A549 (cell line): ENCODE results near the gene SLC24A3. TPM values are rescaled to one million over a fixed set of nuclear protein-coding genes. Genes with fewer than 3 reads are reported as not detected.
A peak's percentile ranks its signal among the peaks of the same experiment; 100 is the strongest.

Experiments
- ATAC-seq, 2 experiments: fragments of 200-7000 bp in 1 of 2; fragments of >200 bp in 1 of 2; cut with Nextera tagmentation in 1 of 2; cut with Tn5 transposase in 1 of 2; 3 replicates each; pipeline versions ENCODE4 v1.8.0 to v1.9.1; 2018 to 2020; ENCODE audit warnings: mild to moderate bottlenecking in 1 of 2, moderate library complexity in 1 of 2
- CTCF ChIA-PET: fragments of 300-600 bp; sonication (Branson Sonifier 250); formaldehyde crosslinking; extraction: SDS; loops from one replicate; lab custom pipeline; 2021; ENCODE audit warnings: antibody characterized with exemption, inconsistent platforms; lab: Yijun Ruan, JAX
- POLR2A ChIA-PET: fragments of 350-600 bp; formaldehyde crosslinking; extraction: SDS; loops from one replicate; lab custom pipeline; 2021; ENCODE audit warnings: antibody characterized with exemption, inconsistent platforms; lab: Yijun Ruan, JAX
- DNase-seq, 2 experiments: peaks; one replicate each; pipeline versions ENCODE4 v3.0.0 to v3.0.0-alpha.2; 2011 to 2016; ENCODE audit warnings: low read depth in 1 of 2, low spot score in 1 of 2
- FAIRE-seq: peaks from 2 replicates; lab custom pipeline; 2011; peaks lifted over from hg19 to GRCh38; lab: Jason Lieb, UNC
- H3K27ac ChIP-seq, 2 experiments: fragments of >200 bp; sonication (Bioruptor Twin); formaldehyde crosslinking; 3 replicates each; pipeline ENCODE4 v1.5.1; 2016 to 2017
- H3K4me1 ChIP-seq: fragments of >200 bp; sonication (Bioruptor Twin); formaldehyde crosslinking; 3 replicates; pipeline ENCODE4 v1.6.1; 2016
- H3K4me2 ChIP-seq: fragments of >200 bp; sonication (Bioruptor Twin); formaldehyde crosslinking; 3 replicates; pipeline ENCODE4 v1.6.1; 2016
- H3K4me3 ChIP-seq: fragments of >200 bp; sonication (Bioruptor Twin); formaldehyde crosslinking; 3 replicates; pipeline ENCODE4 v1.5.1; 2016
- H3K9me3 ChIP-seq: fragments of >200 bp; sonication (Bioruptor Twin); formaldehyde crosslinking; 3 replicates; pipeline ENCODE4 v1.6.1; 2016
- CTCF ChIP-seq: fragments of >200 bp; sonication (Bioruptor Twin); formaldehyde crosslinking; IDR thresholded peaks from 3 replicates; pipeline ENCODE4 v1.5.1; 2016
- EHF ChIP-seq: fragments of 250-450 bp; sonication (Bioruptor Pico); IDR thresholded peaks from 2 replicates; pipeline ENCODE4 v1.5.0; 2020; ENCODE audit warnings: mild to moderate bottlenecking
- EP300 ChIP-seq, 2 experiments: fragments of >200 bp; sonication (Bioruptor Twin); formaldehyde crosslinking; IDR thresholded peaks; 2 replicates in 1 of 2; 3 replicates in 1 of 2; pipeline ENCODE4 v1.6.1; 2016 to 2017
- FOXS1 ChIP-seq: fragments of 250-450 bp; sonication (Bioruptor Pico); IDR thresholded peaks from 2 replicates; pipeline ENCODE4 v1.5.0; 2020; ENCODE audit warnings: mild to moderate bottlenecking, moderate library complexity
- GATA3 ChIP-seq: IDR thresholded peaks from 2 replicates; pipeline ENCODE4 v1.6.1; 2012; ENCODE audit warnings: borderline replicate concordance
- HDAC2 ChIP-seq: fragments of 200-600 bp; sonication (generic); IDR thresholded peaks from 2 replicates; pipeline ENCODE4 v1.6.1; 2016
- HOXA7 ChIP-seq: fragments of 250-450 bp; sonication (Bioruptor Pico); IDR thresholded peaks from 2 replicates; pipeline ENCODE4 v1.5.0; 2020; ENCODE audit warnings: mild to moderate bottlenecking, moderate library complexity
- JUNB ChIP-seq: fragments of >200 bp; sonication (Bioruptor Twin); formaldehyde crosslinking; IDR thresholded peaks from 2 replicates; pipeline ENCODE4 v1.6.1; 2016
- MAFK ChIP-seq: fragments of 450-650 bp; IDR thresholded peaks from 2 replicates; pipeline ENCODE4 v1.6.1; 2014; ENCODE audit not compliant: partially characterized antibody
- MAX ChIP-seq: IDR thresholded peaks from 2 replicates; pipeline ENCODE4 v1.6.1; 2012
- NFE2L2 ChIP-seq: fragments of 150-350 bp; conservative IDR thresholded peaks from 2 replicates; pipeline ENCODE4 v1.6.1; 2014; ENCODE audit warnings: low read length
- NPAS2 ChIP-seq: fragments of 250-450 bp; sonication (Bioruptor Pico); IDR thresholded peaks from 2 replicates; pipeline ENCODE4 v1.8.0; 2022; ENCODE audit warnings: mild to moderate bottlenecking, moderate library complexity, borderline replicate concordance
- NR3C1 ChIP-seq: fragments of >200 bp; sonication (Bioruptor Twin); formaldehyde crosslinking; IDR thresholded peaks from 3 replicates; pipeline ENCODE4 v1.6.1; 2017
- PHF8 ChIP-seq: fragments of 200-600 bp; sonication (generic); IDR thresholded peaks from 2 replicates; pipeline ENCODE4 v1.6.1; 2016; ENCODE audit warnings: low read depth, mild to moderate bottlenecking, antibody characterized with exemption, moderate library complexity, borderline replicate concordance
- RAD21 ChIP-seq, 2 experiments: fragments of >200 bp in 1 of 2; sonication (Bioruptor Twin) in 1 of 2; formaldehyde crosslinking in 1 of 2; IDR thresholded peaks in 1 of 2; conservative IDR thresholded peaks in 1 of 2; 2 replicates in 1 of 2; 3 replicates in 1 of 2; pipeline ENCODE4 v1.6.1; 2012 to 2018; ENCODE audit warnings: inconsistent platforms in 1 of 2
- RFX5 ChIP-seq: fragments of 450-650 bp; IDR thresholded peaks from 2 replicates; pipeline ENCODE4 v1.7.1; 2014; ENCODE audit warnings: antibody characterized with exemption, mild to moderate bottlenecking, moderate library complexity
- RNF2 ChIP-seq: fragments of 200-600 bp; sonication (generic); IDR thresholded peaks from 2 replicates; pipeline ENCODE4 v1.6.1; 2016; ENCODE audit warnings: low read depth, mild to moderate bottlenecking, antibody characterized with exemption, moderate library complexity, borderline replicate concordance
- SMC3 ChIP-seq: fragments of >200 bp; sonication (Bioruptor Twin); formaldehyde crosslinking; IDR thresholded peaks from 3 replicates; pipeline ENCODE4 v1.6.1; 2018; ENCODE audit warnings: inconsistent platforms
- TFCP2L1 ChIP-seq: fragments of 250-450 bp; sonication (Bioruptor Pico); IDR thresholded peaks from 2 replicates; pipeline ENCODE4 v1.5.0; 2021; ENCODE audit warnings: mild to moderate bottlenecking
- USF2 ChIP-seq: fragments of 450-650 bp; IDR thresholded peaks from 2 replicates; pipeline ENCODE4 v1.6.1; 2014; ENCODE audit warnings: antibody characterized with exemption
- ZNF302 ChIP-seq: fragments of 250-450 bp; sonication (Bioruptor Pico); IDR thresholded peaks from 2 replicates; pipeline ENCODE4 v1.9.0; 2021; ENCODE audit warnings: inconsistent platforms, mild to moderate bottlenecking, moderate library complexity
- WGBS: methylation state at CpG from one replicate; pipeline ENCODE4 v1.1.6; 2017; ENCODE audit errors: missing lambda C conversion rate; 5-methylcytosine and 5-hydroxymethylcytosine counted together
- polyA plus RNA-seq, 4 experiments: library from polyadenylated mRNA; depleted of rRNA in 3 of 4; stranded (reverse); fragments of >200 nt; fragmentation: RNase III in 1 of 4; extraction: RNeasy Plus Mini Kit Qiagen cat#74134 plus additional on column Dnase treatment in 1 of 4; gene quantifications; 2 replicates in 3 of 4; 3 replicates in 1 of 4; pipeline ENCODE4 v1.2.3, GENCODE V29; 2011 to 2017
- TF ChIP-seq, protein P1 (sequence below): fragments of 200-600 bp; sonication (generic); IDR thresholded peaks from 2 replicates; pipeline ENCODE4 v1.6.1; 2016; ENCODE audit warnings: antibody characterized with exemption, mild to moderate bottlenecking, moderate library complexity

SLC24A3 gene
- polyA plus RNA-seq, 2 of the 4 experiments (the other 2 are of a cell fraction): 0.08 TPM; not detected in 1

DNA sequence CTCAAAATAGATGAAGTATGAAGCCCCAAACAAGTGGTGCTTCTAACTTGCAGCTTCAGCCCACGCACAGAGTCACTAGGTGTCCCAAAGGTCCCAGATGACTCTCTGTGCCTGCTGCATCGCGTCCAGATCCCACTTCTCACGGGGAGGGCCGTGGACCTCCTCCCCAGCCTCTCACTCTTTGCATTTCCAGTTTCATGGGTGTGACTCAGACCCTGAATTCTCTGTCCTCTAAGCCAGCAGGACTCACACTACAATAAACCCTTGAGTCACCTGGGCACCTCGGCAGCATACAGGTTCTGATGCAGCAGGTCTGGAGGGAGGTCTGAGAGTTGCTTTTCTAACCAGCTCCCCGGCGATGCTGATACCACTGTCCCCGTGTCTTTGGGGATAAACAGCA, 431.6 kb downstream of the SLC24A3 start:
- no peak for DNase-seq
- H3K4me1 ChIP-seq: no peaks in the 10 kb centered on the region
- no peak overlapping the region for H3K4me3 ChIP-seq
- FAIRE-seq: no peak
- no peak overlapping the region for H3K4me2 ChIP-seq
- WGBS: 8% methylated on average over 9 of the region's 9 CpGs
- no peak for ATAC-seq
- H3K9me3 ChIP-seq: no peaks in the 10 kb centered on the region
- no peak overlapping the region for H3K27ac ChIP-seq
- TF ChIP-seq JUNB (no peak), RAD21 (conservative IDR thresholded peaks at IDR 0.05 in 1 of 2, IDR thresholded peaks at IDR 0.05 in 1 of 2) (no peak), USF2 (no peak), MAFK (no peak), HDAC2 (no peak), PHF8 (no peak), EP300 (IDR thresholded peaks at IDR 0.05) (no peak), RNF2 (no peak), HOXA7 (CRISPR knock-in tag) (no peak), RFX5 (no peak), EHF (CRISPR knock-in tag) (no peak), NR3C1 (no peak)
- TF ChIP-seq, all 56 proteins: peak for 0
- ChIA-PET CTCF (interaction anchor here (1.5 to 4.7 kb wide), 3 partner anchors 10 to 18 kb away, joined by 5 to 35 read pairs (median 8); no protein-coding TSS in a partner anchor), POLR2A (interaction anchor here (0.6 kb wide), 1 partner anchor 399 kb away, joined by 3 read pairs; no protein-coding TSS in a partner anchor)

DNA sequence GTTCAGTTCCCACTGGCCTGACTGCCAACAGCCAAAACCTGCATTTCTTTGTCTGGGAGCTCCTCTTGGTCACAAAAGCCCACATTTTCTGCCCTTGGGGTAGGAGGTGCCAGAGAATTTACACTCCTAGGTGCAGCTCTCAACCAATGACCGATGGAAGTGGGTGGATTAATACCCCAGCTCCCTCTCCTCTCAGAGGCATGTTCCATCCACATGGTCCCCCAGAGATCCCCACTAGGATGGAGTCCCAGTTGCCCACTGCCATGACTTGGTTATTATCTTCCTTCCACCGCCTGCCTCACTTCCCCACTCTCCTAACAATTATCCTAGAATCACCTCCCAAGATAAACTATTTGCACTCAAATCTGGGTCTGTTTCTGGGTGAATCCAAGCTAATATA, 434.5 kb downstream of the SLC24A3 start:
- H3K4me3 ChIP-seq: no peak overlapping the region
- CTCF ChIA-PET: interaction anchor here (1.8 kb wide), 1 partner anchor 1014 kb away, joined by 4 read pairs; no protein-coding TSS in a partner anchor
- no peaks in the 10 kb centered on the region for H3K4me1 ChIP-seq
- peaks cover 12% of the 10 kb centered on the region; the same call in 1 of the 3 replicates for H3K9me3 ChIP-seq
- TF ChIP-seq NPAS2: no peak
- no peak for TF ChIP-seq MAX
- TF ChIP-seq CTCF: no peak
- no peak for TF ChIP-seq GATA3
- no peak for TF ChIP-seq TFCP2L1
- no peak for TF ChIP-seq ZNF302 (CRISPR knock-in tag)
- TF ChIP-seq NFE2L2: no peak
- TF ChIP-seq FOXS1: no peak
- no peak for TF ChIP-seq NR3C1
- TF ChIP-seq, all 56 proteins: peak for 0
- WGBS: 11% methylated on average over 2 of the region's 2 CpGs
- POLR2A ChIA-PET: no interaction called here
- Histone ChIP-seq H3K4me2 (no peak overlapping the region), H3K27ac (no peak overlapping the region)
- no peak for DNase-seq
- no peak for FAIRE-seq
- no peak for ATAC-seq

DNA sequence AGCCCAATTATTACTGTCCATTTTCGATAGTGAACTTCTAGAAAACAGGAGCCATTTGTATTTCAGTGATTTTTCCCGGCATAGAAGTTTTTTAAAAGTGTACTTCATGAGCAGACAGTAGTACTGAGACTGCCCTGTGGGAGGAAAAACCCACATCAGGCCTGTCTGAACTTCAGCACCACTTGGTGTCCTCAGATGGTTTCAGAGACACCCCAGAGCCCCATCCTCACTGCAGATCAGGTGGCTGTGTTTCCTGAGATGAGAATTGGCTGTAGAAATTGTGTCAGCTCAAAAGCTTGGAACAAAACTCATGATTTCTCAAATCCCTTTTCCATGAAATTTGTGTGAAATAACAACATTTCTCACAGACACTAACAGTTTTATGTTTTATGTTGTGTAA, 435.6 kb downstream of the SLC24A3 start:
- no peak overlapping the region for H3K4me3 ChIP-seq
- ChIA-PET POLR2A (no interaction called here), CTCF (no interaction called here)
- H3K27ac ChIP-seq: no peak overlapping the region
- no peak for FAIRE-seq
- WGBS: 5% methylated on average over 2 of the region's 2 CpGs
- H3K4me1 ChIP-seq: no peaks in the 10 kb centered on the region
- peaks cover 12% of the 10 kb centered on the region; the same call in 1 of the 3 replicates for H3K9me3 ChIP-seq
- ATAC-seq: peak; percentile 54 to 82; a peak in 5 of 6 replicates
- no peak overlapping the region for H3K4me2 ChIP-seq
- TF ChIP-seq, protein P1, sequence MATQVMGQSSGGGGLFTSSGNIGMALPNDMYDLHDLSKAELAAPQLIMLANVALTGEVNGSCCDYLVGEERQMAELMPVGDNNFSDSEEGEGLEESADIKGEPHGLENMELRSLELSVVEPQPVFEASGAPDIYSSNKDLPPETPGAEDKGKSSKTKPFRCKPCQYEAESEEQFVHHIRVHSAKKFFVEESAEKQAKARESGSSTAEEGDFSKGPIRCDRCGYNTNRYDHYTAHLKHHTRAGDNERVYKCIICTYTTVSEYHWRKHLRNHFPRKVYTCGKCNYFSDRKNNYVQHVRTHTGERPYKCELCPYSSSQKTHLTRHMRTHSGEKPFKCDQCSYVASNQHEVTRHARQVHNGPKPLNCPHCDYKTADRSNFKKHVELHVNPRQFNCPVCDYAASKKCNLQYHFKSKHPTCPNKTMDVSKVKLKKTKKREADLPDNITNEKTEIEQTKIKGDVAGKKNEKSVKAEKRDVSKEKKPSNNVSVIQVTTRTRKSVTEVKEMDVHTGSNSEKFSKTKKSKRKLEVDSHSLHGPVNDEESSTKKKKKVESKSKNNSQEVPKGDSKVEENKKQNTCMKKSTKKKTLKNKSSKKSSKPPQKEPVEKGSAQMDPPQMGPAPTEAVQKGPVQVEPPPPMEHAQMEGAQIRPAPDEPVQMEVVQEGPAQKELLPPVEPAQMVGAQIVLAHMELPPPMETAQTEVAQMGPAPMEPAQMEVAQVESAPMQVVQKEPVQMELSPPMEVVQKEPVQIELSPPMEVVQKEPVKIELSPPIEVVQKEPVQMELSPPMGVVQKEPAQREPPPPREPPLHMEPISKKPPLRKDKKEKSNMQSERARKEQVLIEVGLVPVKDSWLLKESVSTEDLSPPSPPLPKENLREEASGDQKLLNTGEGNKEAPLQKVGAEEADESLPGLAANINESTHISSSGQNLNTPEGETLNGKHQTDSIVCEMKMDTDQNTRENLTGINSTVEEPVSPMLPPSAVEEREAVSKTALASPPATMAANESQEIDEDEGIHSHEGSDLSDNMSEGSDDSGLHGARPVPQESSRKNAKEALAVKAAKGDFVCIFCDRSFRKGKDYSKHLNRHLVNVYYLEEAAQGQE: peak; percentile 55; the same call in 1 of the 2 replicates
- TF ChIP-seq SMC3: no peak
- DNase-seq: no peak
